ENCODE results near the gene ATP8B3. TPM values are rescaled to one million over a fixed set of nuclear protein-coding genes. Genes with fewer than 3 reads are reported as not detected.
A peak's percentile ranks its signal among the peaks of the same experiment; 100 is the strongest.

The ATP8B3 gene
- total RNA-seq, 1 donor from 2014 or later = 0.69 TPM

GRCh38 chr19:1811472-1811894 lies 593 bp downstream of the ATP8B3 start:
- DNase-seq (ENCODE audit: low spot score) = no peak
- no peak for TF ChIP-seq CTCF (IDR thresholded peaks at IDR 0.05; ENCODE audit: unreplicated experiment)
- Mint-ChIP-seq H3K4me3 (ENCODE audit: unreplicated experiment) (no peak overlapping the region), H3K27me3 (ENCODE audit: unreplicated experiment) (peaks cover 13% of the 10 kb centered on the region), H3K36me3 (ENCODE audit: low read depth, unreplicated experiment) (no peaks in the 10 kb centered on the region), H3K27ac (ENCODE audit: unreplicated experiment) (no peak overlapping the region), H3K4me1 (ENCODE audit: unreplicated experiment) (peaks cover 6% of the 10 kb centered on the region), H3K9me3 (ENCODE audit: unreplicated experiment) (no peaks in the 10 kb centered on the region)

DNA sequence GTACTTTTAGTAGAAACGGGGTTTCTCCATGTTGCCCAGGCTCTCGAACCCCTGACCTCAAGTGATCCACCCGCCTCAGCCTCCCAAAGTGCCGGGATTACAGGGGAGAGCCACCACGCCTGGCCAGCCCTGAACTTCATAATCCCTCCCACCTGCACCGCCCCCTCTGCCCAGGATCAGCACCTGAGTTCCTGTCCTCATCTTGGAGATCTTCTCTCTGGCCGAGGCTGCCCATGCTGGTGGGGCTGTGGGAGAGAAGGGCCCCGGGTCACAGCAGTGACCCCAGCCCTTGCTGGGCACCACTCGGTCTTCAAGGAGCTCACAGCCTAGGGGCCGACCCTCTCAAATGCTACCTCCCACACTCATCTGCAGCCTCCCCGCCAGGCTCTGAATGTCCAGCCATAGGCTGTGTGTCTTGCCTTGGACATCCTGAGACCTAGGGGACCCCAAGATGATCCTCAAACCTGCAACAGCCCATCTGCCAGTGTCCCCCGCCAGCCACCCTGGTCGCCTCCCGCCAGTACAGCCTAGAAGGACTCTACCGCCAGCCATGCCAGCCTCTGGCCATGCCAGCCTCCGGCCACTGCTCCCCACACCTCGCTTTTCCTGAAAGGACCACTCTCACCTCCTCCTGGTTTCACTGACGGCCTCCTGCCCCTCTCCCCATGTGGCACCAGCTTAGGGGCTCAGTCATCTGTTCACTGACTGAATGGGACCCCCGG lies 1.5 kb downstream of the ATP8B3 start:
- Mint-ChIP-seq H3K36me3 (ENCODE audit: low read depth, unreplicated experiment) (no peaks in the 10 kb centered on the region), H3K4me1 (ENCODE audit: unreplicated experiment) (peaks cover 6% of the 10 kb centered on the region), H3K27me3 (ENCODE audit: unreplicated experiment) (peaks cover 13% of the 10 kb centered on the region), H3K9me3 (ENCODE audit: unreplicated experiment) (no peaks in the 10 kb centered on the region), H3K4me3 (ENCODE audit: unreplicated experiment) (no peak overlapping the region), H3K27ac (ENCODE audit: unreplicated experiment) (no peak overlapping the region)
- no peak for DNase-seq (ENCODE audit: low spot score)
- TF ChIP-seq CTCF (IDR thresholded peaks at IDR 0.05; ENCODE audit: unreplicated experiment) = no peak

DNA sequence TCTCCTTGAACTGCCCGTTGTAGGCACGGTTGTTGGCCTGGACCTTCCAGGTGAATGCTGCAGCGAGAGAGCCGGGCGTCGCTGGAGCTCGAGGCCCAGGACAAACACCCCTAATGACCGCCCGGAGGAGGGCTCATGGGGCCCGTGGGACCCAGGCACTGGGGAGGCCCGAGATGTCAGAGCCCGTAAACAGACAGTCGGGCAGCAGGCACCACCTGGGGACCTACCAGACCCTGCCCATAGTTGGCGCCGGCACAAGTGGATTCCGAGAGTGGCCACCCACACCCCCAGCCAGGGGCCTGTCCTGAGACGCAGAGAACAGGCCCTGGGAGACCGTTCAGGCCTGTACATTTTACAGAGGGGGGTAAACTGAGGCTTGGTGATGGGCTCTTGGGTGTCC lies 2.4 kb downstream of the ATP8B3 start:
- TF ChIP-seq CTCF (IDR thresholded peaks at IDR 0.05; ENCODE audit: unreplicated experiment) = peak; percentile 16
- Mint-ChIP-seq H3K9me3 (ENCODE audit: unreplicated experiment) (no peaks in the 10 kb centered on the region), H3K27ac (ENCODE audit: unreplicated experiment) (no peak overlapping the region), H3K27me3 (ENCODE audit: unreplicated experiment) (peaks cover 13% of the 10 kb centered on the region), H3K36me3 (ENCODE audit: low read depth, unreplicated experiment) (no peaks in the 10 kb centered on the region), H3K4me3 (ENCODE audit: unreplicated experiment) (no peak overlapping the region), H3K4me1 (ENCODE audit: unreplicated experiment) (peaks cover 6% of the 10 kb centered on the region)
- DNase-seq (ENCODE audit: low spot score) = no peak

GRCh38 chr19:1808395-1808731 lies 3.7 kb downstream of the ATP8B3 start:
- no peak for DNase-seq (ENCODE audit: low spot score)
- H3K4me3 Mint-ChIP-seq (ENCODE audit: unreplicated experiment) = no peak overlapping the region
- peaks cover 6% of the 10 kb centered on the region for H3K4me1 Mint-ChIP-seq (ENCODE audit: unreplicated experiment)
- H3K27ac Mint-ChIP-seq (ENCODE audit: unreplicated experiment) = no peak overlapping the region
- H3K9me3 Mint-ChIP-seq (ENCODE audit: unreplicated experiment) = no peaks in the 10 kb centered on the region
- H3K36me3 Mint-ChIP-seq (ENCODE audit: low read depth, unreplicated experiment) = no peaks in the 10 kb centered on the region
- TF ChIP-seq CTCF (IDR thresholded peaks at IDR 0.05; ENCODE audit: unreplicated experiment) = no peak
- peaks cover 13% of the 10 kb centered on the region for H3K27me3 Mint-ChIP-seq (ENCODE audit: unreplicated experiment)

DNA sequence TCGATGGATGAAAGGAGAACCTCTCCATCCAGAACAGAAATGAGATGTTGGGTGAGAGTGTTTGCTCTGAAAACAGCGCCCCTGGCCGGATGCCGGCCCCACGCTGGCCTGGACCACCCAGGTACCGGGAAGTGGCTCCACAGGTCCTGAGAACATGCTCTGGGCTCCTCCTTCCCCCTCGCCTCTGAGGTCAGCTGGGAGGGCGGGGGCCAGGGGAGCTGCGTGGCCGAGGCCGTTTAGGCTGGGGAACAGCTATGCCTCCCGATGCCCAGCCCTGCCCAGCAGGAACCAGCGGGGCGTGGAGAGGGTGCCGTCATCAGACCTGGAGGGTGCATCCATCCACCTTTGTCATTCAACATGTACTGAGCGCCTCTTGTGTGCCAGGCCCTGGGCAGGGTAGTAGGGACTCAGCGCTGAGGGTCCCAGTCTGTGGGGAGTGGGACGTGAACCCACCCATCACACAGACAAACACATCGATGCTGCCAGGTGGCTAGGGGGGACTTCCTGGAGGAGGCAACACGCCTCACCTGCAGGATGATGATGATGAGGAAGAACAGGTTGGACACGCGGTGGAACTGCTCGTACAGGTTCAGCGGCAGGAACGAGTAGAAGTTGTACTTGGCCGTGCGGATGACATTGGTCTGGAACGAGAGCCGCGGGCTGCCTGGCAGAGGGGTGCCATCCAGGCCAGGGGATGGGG lies 4.2 kb downstream of the ATP8B3 start:
- TF ChIP-seq CTCF (IDR thresholded peaks at IDR 0.05; ENCODE audit: unreplicated experiment) = no peak
- H3K4me3 Mint-ChIP-seq (ENCODE audit: unreplicated experiment) = no peak overlapping the region

More for the DNA sequence above, 4.2 kb downstream of the ATP8B3 start:
- Mint-ChIP-seq H3K27ac (ENCODE audit: unreplicated experiment) (no peak overlapping the region), H3K27me3 (ENCODE audit: unreplicated experiment) (peaks cover 13% of the 10 kb centered on the region), H3K36me3 (ENCODE audit: low read depth, unreplicated experiment) (no peaks in the 10 kb centered on the region), H3K4me1 (ENCODE audit: unreplicated experiment) (peaks cover 5% of the 10 kb centered on the region), H3K9me3 (ENCODE audit: unreplicated experiment) (no peaks in the 10 kb centered on the region)
- DNase-seq (ENCODE audit: low spot score) = no peak
